ENCODE data around the gene CLDN24. TPM values are rescaled to one million over a fixed set of nuclear protein-coding genes. Genes with fewer than 3 reads are reported as not detected.

CLDN24 gene
- total RNA-seq, 1 experiment from 2014 or later, result not detected

- peaks cover 0 to 4% of the 10 kb centered on the region in 2 experiments; a peak in 1 of 4 replicates for H3K4me1 Mint-ChIP-seq
- no peak overlapping the region for H3K18ac ChIP-seq (ENCODE audit: insufficient read length, low read depth, low read length)
- no peaks in the 10 kb centered on the region for H3K9me3 ChIP-seq (ENCODE audit: control insufficient read depth, low read depth, low read length)
- peaks cover 3% of the 10 kb centered on the region for H3K27me3 Mint-ChIP-seq (ENCODE audit: low read depth)
- H2BK120ac ChIP-seq (ENCODE audit: low read depth, low read length, poor library complexity, severe bottlenecking), result no peak overlapping the region
- H2BK5ac ChIP-seq (ENCODE audit: insufficient read length, low read length), result no peak overlapping the region
- no peaks in the 10 kb centered on the region for H3K23me2 ChIP-seq (ENCODE audit: insufficient read length, low read depth, low read length, poor library complexity, severe bottlenecking)
- peaks cover 0 to 4% (median 0%) of the 10 kb centered on the region in 3 experiments; a peak in 2 of 7 replicates for H3K36me3 Mint-ChIP-seq (ENCODE audit: insufficient read depth in 1 of 3, low read depth in 3 of 3)
- no peak overlapping the region for H3T11ph ChIP-seq (ENCODE audit: low read length)
- no peak for DNase-seq
- no peak overlapping the region for H2AK5ac ChIP-seq (ENCODE audit: insufficient read length, low read length)
- H2BK20ac ChIP-seq (ENCODE audit: low read depth, low read length, poor library complexity, severe bottlenecking), result no peak overlapping the region
- no peak overlapping the region for H3K14ac ChIP-seq (ENCODE audit: insufficient read depth, low read length)
- H3K4ac ChIP-seq (ENCODE audit: low read depth, low read length), result no peak overlapping the region
- no peaks in the 10 kb centered on the region for H3K79me2 ChIP-seq (ENCODE audit: insufficient read depth, low read length)
- no peak overlapping the region for H4K5ac ChIP-seq (ENCODE audit: insufficient read length, low read depth, low read length)
- H2BK12ac ChIP-seq (ENCODE audit: insufficient read length, low read depth, low read length), result no peak overlapping the region
- H3K27ac ChIP-seq (ENCODE audit: insufficient read length, low read depth, low read length), result no peak overlapping the region
- H4K91ac ChIP-seq (ENCODE audit: insufficient read length, low read depth, low read length), result no peak overlapping the region
- TF ChIP-seq, protein P1, sequence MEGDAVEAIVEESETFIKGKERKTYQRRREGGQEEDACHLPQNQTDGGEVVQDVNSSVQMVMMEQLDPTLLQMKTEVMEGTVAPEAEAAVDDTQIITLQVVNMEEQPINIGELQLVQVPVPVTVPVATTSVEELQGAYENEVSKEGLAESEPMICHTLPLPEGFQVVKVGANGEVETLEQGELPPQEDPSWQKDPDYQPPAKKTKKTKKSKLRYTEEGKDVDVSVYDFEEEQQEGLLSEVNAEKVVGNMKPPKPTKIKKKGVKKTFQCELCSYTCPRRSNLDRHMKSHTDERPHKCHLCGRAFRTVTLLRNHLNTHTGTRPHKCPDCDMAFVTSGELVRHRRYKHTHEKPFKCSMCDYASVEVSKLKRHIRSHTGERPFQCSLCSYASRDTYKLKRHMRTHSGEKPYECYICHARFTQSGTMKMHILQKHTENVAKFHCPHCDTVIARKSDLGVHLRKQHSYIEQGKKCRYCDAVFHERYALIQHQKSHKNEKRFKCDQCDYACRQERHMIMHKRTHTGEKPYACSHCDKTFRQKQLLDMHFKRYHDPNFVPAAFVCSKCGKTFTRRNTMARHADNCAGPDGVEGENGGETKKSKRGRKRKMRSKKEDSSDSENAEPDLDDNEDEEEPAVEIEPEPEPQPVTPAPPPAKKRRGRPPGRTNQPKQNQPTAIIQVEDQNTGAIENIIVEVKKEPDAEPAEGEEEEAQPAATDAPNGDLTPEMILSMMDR (conservative IDR thresholded peaks at IDR 0.05), result no peak
- no peaks in the 10 kb centered on the region for H3K27me3 ChIP-seq (ENCODE audit: insufficient read depth, low read length)
- no peak overlapping the region for H3K56ac ChIP-seq (ENCODE audit: insufficient read length, low read depth, low read length)
- H4K20me1 ChIP-seq (ENCODE audit: control insufficient read depth, insufficient read depth, insufficient read length), result no peaks in the 10 kb centered on the region
- H4K8ac ChIP-seq (replicated peaks; ENCODE audit: insufficient read length, low read depth, low read length), result no peak overlapping the region
- H3K4me2 ChIP-seq (ENCODE audit: insufficient read depth, insufficient read length, low read length), result no peak overlapping the region
- no peak overlapping the region for H3K4me3 Mint-ChIP-seq
- H3K4me1 ChIP-seq (ENCODE audit: insufficient read depth, low read length), result no peaks in the 10 kb centered on the region
- no peak overlapping the region for H2AFZ ChIP-seq (ENCODE audit: low read length)
- WGBS (ENCODE audit: extremely low coverage, insufficient read length, low lambda C conversion rate), result no CpG with 5 or more reads among the region's 6 CpGs
- no peak overlapping the region for H2BK15ac ChIP-seq (ENCODE audit: low read depth, low read length)
- H3K27ac Mint-ChIP-seq, result no peak overlapping the region
- no peak overlapping the region for H3K9ac ChIP-seq (ENCODE audit: extremely low read depth, insufficient read length, low read length)
- H3K79me1 ChIP-seq (ENCODE audit: insufficient read depth, low read depth, low read length, poor library complexity, severe bottlenecking), result no peaks in the 10 kb centered on the region
- peaks cover 0 to 4% of the 10 kb centered on the region in 2 experiments; a peak in 3 of 5 replicates for H3K9me3 Mint-ChIP-seq
- H3K23ac ChIP-seq (ENCODE audit: insufficient read length, low read depth, low read length), result no peak overlapping the region
Observed at GRCh38 chr4:183333983-183334382, 11.8 kb upstream of the CLDN24 start.
